ENCODE results near the gene NEDD1. TPM values are rescaled to one million over a fixed set of nuclear protein-coding genes. Genes with fewer than 3 reads are reported as not detected.

Gene NEDD1, protein sequence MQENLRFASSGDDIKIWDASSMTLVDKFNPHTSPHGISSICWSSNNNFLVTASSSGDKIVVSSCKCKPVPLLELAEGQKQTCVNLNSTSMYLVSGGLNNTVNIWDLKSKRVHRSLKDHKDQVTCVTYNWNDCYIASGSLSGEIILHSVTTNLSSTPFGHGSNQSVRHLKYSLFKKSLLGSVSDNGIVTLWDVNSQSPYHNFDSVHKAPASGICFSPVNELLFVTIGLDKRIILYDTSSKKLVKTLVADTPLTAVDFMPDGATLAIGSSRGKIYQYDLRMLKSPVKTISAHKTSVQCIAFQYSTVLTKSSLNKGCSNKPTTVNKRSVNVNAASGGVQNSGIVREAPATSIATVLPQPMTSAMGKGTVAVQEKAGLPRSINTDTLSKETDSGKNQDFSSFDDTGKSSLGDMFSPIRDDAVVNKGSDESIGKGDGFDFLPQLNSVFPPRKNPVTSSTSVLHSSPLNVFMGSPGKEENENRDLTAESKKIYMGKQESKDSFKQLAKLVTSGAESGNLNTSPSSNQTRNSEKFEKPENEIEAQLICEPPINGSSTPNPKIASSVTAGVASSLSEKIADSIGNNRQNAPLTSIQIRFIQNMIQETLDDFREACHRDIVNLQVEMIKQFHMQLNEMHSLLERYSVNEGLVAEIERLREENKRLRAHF
- total RNA-seq, result 27.6 and 31.5 TPM in 2 replicates

GRCh38 chr12:96906849-96907670 is at the start of gene NEDD1:
Gene NEDD1 (plus strand): TSS chr12:96907257. CDS start chr12:96909760, 2,503 bp downstream.

Small RNA genes lying within 50 kb of the gene (small RNA-seq; reads per million reads assigned to genes)
- not detected for gene RF00019
